HG03575 (cell line): Measurements from ENCODE around the gene VPS4A.
"Not testable (repeated sequence)": the region's sequence is repeated elsewhere in the genome, so short reads cannot be mapped to it uniquely, and the experiment has no call there.

ENCODE experiments used
- ATAC-seq: cut with Tn5 transposase; IDR thresholded peaks from one replicate; pipeline ENCODE4 v1.9.1; 2021; ENCODE audit not compliant: unreplicated experiment, insufficient number of reproducible peaks, low FRiP score; ENCODE audit errors: extremely low read depth

The VPS4A gene

GRCh38 chr16:69310653-69311532, at the start of gene VPS4A:
TSS of gene VPS4A (plus strand) at chr16:69311350. CDS start at chr16:69311512, 162 bp downstream.
- ATAC-seq, result peak; percentile 46

- ATAC-seq, result no peak
These were observed 44.7 kb upstream of the VPS4A start for GRCh38 chr16:69266334-69267063.

- ATAC-seq, result no peak
These were observed 43.5 kb upstream of the VPS4A start for GRCh38 chr16:69267633-69268032.

GRCh38 chr16:69270395-69270794, 40.8 kb upstream of the VPS4A start:
- no peak for ATAC-seq

GRCh38 chr16:69270831-69271230, 40.3 kb upstream of the VPS4A start:
- no peak for ATAC-seq

GRCh38 chr16:69273009-69273408, 38.1 kb upstream of the VPS4A start:
- ATAC-seq, result no peak

- no peak for ATAC-seq
These were observed 36.4 kb upstream of the VPS4A start for GRCh38 chr16:69274699-69275235.

- no peak for ATAC-seq
These were observed 34.7 kb upstream of the VPS4A start for GRCh38 chr16:69276148-69277115.

GRCh38 chr16:69277413-69277812, 33.7 kb upstream of the VPS4A start:
- no peak for ATAC-seq

GRCh38 chr16:69283851-69284250, 27.3 kb upstream of the VPS4A start:
- no peak for ATAC-seq

- ATAC-seq, result no peak
These were observed 25.9 kb upstream of the VPS4A start for GRCh38 chr16:69285240-69285639.

- ATAC-seq, result no peak
These were observed 24.0 kb upstream of the VPS4A start for GRCh38 chr16:69286941-69287713.

- not testable (repeated sequence) for ATAC-seq
These were observed 19.5 kb upstream of the VPS4A start for GRCh38 chr16:69291657-69292056.

- ATAC-seq, result no peak
These were observed 17.7 kb upstream of the VPS4A start for GRCh38 chr16:69293401-69293800.

- ATAC-seq, result no peak
These were observed 17.1 kb upstream of the VPS4A start for GRCh38 chr16:69294051-69294450.

- not testable (repeated sequence) for ATAC-seq
These were observed 14.4 kb upstream of the VPS4A start for GRCh38 chr16:69296771-69297170.

- no peak for ATAC-seq
These were observed 12.9 kb upstream of the VPS4A start for GRCh38 chr16:69298261-69298660.

GRCh38 chr16:69301187-69301586, 10.0 kb upstream of the VPS4A start:
- ATAC-seq, result no peak
